Activated T-helper 9 cell treated with anti-CD3 and anti-CD28 coated beads, Interleukin-2, amount 50 U/mL, for 16 hours (primary cell): ENCODE results near the gene LPIN1.

Experiments
- DNase-seq: peaks from one replicate; pipeline ENCODE4 v3.0.0-alpha.2; 2020; ENCODE audit warnings: low read depth

The LPIN1 gene, protein sequence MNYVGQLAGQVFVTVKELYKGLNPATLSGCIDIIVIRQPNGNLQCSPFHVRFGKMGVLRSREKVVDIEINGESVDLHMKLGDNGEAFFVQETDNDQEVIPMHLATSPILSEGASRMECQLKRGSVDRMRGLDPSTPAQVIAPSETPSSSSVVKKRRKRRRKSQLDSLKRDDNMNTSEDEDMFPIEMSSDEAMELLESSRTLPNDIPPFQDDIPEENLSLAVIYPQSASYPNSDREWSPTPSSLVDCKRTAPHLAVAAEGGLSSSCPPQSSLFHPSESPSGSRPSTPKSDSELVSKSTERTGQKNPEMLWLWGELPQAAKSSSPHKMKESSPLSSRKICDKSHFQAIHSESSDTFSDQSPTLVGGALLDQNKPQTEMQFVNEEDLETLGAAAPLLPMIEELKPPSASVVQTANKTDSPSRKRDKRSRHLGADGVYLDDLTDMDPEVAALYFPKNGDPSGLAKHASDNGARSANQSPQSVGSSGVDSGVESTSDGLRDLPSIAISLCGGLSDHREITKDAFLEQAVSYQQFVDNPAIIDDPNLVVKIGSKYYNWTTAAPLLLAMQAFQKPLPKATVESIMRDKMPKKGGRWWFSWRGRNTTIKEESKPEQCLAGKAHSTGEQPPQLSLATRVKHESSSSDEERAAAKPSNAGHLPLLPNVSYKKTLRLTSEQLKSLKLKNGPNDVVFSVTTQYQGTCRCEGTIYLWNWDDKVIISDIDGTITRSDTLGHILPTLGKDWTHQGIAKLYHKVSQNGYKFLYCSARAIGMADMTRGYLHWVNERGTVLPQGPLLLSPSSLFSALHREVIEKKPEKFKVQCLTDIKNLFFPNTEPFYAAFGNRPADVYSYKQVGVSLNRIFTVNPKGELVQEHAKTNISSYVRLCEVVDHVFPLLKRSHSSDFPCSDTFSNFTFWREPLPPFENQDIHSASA

DNA sequence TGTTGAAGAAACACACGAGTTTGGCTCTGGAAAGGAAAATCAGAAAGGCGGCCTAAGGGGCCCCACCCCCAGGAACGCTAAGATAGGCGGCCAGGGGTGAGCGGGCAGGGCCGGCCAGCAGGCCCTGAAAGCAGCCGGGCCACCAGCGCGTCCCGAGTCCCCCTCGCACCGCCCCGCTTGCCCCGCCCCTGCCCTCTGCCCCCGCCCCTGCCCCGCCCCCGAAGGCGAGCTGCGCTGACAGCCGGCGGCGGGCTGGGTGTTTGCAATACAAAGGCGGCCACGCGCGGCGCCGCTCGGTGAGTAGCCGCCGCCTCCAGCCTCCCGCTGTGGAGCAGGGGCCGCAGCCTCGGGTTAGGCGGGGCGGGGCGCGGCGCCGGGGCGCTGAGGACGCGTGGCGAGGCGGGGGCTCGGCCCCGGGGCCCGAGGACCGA lies at the start of gene LPIN1:
Gene LPIN1, plus strand, starts transcription at position 257 of the 431 bp plus-strand sequence. CDS start 18,910 bp downstream, outside the sequence.
- DNase-seq = peak; percentile 84

DNA sequence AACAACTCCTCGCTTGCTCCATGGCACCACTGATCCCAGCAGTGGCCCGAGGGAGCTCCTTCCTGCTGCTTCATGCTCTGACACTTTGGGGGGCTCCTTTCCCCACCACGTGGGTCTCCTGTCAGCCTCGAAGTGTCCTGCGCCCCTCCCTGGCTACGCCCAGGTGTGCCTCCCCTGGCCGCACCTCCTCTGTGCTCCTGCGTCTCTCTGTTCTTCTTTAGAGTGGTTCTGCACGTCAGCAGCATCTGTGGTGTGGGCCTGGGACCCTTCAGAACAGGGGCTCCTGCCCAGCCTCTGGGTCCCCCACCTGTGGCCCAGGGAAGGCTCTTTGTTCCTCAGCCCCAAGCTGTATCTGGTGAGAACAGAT lies 49.7 kb upstream of the LPIN1 start:
- no peak for DNase-seq

DNA sequence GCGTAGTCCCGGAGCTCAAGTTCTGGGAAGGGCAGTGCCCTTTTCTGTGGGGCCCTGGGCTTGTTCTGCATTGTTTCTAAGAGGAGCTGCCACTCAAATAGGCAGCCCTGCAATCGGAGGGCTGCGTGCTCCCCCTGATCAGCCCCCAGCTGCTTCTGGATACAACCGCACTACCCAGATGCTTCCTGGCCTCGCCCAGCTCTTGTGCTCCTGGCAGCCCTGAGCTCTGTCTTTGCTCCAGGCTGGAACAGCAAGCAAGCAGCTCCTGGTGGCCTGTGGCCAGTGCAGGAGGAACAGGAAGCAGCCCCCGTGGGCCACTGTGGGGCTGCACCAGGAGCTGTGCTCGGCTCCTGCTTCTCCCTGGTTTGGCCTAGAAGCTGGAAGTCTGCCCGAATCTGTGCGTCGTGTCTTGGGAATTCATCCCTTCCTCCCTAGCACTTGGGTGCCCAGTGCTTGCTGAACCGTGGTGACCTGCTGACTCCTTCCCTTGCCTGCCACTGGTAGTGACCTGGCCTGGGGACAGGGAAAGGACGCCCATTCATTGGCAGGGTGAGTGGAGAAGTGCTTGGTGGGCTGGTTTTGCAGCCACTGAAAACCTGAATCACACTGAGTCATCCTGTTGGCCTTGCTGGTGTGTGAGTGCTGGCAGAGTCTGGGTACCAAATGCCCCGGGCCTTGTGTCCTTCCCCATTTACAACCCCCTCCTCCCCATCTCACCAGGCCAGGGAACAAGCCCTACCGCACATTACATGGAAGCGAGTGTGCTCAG lies 49.1 kb upstream of the LPIN1 start:
- no peak for DNase-seq

DNA sequence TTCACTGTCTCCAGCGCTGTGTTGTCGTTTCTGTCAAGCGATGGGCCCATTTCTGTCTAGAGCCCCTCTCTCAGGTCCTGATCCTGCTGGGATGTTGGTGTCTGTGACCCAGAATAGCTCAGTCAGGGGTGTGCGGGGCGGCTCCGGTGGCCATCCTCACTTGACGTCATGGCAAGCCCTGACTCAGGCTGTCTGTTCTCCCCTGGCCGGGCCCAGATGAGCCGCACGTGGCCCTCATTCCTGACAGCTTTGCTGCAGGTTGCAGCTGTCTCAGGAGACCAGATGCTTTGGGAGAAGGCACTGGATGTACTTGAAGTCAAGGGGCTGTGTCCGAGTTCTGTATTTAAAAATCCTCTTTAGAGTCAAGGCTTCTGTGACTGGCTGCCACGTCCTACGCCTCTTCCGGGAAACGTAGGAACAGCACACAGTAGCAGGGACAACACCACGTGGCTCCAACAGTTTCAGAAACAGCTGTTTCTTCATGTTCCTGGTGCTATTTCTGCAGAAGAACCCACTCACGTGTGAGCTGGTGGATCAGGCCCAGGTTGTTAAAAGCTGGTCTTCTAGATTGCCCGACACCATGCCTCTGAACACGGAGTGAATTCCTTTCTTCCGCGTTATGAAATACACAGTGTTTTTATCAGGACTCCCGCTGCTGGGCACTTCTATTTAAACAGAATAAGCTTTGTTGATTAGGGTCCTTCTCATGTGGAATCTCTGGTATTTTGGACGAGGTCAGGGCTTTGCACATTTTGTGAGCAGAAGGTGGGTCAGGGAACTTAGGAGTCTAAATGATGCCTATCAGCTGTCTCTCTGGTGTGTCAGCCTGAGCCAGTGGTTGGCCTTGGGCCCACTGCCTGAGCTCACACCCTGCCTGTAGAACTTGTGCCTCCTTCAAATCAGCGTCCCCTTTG lies 48.2 kb upstream of the LPIN1 start:
- no peak for DNase-seq

DNA sequence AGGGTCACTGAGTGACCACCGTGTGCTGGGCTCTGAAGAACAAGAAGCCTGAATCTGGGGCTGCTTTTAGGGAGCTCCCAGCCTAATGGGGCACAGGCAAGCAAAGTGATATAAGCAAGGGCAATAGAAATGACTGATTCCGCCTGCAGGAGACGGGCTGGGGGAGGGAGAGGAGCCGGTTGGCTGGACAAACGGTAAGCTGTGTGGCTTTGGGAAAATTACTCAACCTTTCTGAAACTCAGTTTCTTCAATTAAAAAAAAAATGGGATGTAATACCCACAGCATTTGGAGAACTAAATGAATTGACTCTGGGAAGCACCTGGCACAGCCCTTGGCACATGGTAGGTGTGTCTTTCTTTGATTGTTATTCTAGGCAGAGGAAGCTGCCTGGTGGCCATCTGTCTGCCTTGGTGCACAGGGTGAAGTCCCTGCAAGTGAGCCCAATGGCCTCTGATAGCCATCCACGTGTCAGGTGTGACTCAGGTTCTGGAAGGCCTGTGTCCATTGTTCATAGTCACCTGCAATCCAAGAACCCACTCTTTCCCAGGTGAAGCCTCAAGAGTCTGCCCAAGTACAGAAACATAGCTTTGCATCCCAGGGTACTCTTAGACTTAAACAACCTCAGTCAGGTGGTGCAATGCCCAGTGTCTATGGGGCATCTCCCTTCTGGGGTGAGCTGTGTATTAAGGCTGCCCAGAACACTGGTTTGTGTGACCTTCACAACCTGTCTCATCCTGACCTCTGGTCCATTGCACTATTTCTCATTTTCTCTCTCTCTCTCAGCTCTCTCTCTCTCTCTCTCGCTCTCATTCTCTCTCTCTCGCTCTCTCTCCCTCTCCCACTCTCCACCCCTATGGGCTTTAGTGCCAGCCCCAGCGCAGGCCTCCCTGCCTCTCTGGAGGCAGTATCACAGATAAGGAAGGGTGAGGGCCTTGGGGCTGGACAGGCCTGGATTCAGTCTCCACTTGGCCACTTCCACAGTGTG lies 46.5 kb upstream of the LPIN1 start:
- no peak for DNase-seq

DNA sequence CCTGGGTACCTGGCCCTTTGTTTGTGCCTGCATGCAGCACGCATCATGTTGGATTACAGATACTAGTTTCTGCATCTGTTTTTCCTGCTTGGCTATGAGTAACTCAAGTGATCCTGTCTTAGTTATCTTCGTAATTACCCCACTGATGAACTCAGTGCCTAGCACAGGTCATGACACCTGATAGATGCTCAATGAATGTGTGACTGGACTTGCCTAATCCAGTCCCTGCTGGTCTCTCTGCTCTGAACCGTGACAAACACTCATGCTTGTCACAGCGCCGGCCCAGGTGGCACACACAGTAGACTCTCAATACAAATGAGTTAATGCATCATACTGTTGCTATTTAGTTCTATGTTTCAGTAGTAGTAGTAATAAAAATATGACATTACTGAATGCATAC lies 45.2 kb upstream of the LPIN1 start:
- DNase-seq = no peak

DNA sequence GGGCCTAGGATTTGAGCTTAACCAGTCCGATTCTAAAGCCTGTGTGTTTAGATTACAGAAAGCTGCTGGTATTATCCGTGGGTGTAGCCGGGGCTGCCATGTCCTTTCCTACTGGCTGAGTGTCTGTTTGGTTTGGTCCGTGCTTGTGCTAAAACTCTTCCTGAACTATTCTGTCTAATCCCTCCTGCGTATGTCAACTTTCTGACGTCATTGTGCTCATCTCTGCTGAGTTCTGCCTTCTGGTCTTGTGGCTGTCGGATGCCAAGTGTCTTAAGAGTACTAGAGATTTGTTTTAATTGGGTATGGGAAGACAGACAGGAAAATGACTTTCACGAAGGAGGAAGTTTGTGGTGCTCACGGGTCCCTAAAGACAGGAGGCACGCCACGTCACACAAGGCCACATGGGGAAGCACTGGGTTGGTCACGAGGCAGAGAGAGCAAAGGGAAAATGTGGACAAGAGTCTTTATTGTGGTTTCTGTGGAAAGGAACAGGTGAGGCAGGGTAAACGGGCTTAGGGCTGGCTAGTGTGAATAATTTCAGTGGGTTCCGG lies 44.6 kb upstream of the LPIN1 start:
- no peak for DNase-seq

DNA sequence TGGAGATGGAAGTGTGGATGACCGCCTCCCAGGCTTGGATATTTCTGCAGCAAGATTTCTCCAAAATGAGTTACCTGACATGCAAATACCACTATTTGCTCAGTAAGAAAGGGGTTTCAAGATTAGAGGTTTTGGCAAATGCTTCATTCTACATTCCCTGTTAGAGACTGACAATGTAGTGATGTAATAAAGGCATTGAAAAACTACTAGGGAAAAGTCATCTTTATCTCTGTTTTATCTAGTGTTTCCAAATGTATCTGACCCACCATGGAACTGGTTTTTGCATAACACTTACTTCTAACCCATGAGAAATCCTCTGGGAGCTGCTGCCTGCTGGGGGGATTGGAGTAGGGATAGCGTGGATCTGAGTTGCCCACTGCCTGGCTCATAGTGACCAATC lies 43.5 kb upstream of the LPIN1 start:
- no peak for DNase-seq

DNA sequence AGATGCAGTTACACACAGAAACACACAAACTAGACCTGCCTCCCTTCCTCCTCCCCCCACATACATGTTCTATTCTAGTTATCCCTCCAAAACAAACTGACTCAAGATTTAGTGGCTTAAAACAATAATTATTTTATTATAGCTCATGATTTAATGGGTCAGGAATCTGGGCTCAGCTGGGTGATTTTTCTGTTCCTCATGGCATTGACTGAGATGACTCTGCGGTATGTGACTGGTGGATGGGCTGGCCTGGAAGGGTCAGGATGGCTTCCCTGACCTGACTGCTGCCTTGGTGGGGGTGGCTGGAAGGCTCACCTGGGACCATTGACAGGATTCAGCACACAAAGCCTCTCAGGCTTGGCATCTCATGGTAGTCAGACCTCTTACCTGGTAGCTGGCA lies 42.7 kb upstream of the LPIN1 start:
- DNase-seq = no peak

DNA sequence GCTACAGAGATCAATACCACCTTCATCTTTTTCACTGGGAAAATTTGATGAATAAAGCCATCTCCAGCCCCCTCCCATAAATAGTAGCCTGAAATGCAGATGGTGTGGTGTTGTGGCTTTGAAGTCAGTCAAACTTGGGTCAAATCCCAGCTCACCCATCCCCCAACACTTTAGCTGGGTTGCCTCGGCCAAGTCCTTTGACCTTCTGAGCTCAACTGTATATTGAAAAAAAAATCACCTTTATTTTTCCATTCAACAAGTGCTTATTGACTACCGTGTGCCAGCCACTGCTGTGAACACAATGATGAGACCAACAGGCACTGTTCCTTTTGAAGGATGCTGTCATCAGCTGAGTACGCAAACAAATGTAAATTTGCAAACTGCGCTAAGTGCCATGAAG lies 41.4 kb upstream of the LPIN1 start:
- DNase-seq = no peak

DNA sequence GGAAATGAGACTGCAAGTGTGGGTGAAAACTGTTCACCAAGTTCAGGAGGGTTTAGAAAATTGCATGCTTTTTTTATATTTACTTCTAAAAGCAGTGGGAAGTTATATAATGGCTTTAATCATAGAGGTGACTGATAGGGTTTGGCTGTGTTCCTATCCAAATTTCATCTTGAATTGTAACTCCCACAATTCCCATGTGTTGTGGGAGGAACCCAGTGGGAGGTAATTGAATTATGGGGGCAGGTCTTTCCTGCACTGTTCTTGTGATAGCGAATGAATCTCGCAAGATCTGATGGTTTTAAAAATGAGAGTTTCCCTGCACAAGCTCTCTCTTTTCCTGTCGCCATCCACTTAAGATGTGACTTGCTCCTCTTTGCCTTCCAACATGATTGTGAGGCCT lies 40.7 kb upstream of the LPIN1 start:
- DNase-seq = no peak

DNA sequence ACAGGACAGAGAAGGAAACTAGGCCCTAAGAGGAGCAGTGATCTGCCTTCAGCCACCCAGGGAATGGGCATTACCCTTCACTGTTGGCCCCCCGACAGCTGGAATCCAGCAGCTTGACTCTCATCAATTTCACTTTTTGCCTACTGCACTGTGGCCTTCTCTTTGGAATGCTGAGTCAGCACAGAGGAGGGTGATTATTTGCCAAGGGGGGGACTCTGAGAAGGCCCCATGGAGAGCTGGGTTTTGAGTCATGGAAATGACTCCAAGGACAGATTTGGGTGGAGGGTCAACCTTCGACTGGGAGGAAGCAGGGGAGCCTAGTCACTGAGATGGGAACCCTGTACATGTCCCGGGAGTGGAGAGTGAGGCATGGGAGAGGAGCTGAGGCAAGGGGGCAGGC lies 38.3 kb upstream of the LPIN1 start:
- no peak for DNase-seq

DNA sequence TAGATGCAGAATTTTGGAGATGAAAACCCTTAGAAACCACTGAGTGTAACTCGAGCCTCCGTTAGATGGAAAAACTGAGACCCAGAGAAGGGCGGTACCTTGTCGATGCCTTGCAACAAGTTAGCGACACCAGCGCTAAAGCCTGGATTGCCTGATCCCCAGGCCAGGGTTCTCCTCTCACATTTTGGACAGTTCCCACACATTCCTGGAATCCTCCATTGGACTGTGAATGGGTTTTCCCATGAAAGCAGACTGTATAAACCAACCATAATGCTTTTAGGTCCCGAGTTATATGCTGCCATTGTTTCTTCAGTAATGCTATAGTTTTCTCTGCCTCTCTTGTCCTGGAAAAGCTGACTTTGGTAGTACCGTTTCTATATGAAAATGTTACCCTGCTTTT lies 37.1 kb upstream of the LPIN1 start:
- no peak for DNase-seq

DNA sequence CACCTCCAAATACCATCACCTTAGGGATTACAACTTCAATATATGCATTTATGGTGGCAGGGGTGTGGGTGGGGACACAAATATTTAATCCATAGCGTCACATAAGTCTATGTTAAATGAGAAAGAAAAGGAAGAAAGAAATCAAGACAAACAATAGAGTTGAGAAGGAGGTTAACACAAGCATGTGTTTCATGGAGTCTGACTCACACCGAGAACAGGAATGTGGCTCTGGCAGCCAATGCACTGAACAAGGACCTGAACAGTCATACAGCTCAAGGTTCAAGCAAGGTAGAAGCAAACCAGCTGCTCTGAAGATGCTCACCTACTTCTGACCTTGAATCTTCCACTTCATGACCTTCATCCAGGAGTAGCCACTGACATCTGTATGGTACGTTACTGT lies 36.2 kb upstream of the LPIN1 start:
- no peak for DNase-seq

DNA sequence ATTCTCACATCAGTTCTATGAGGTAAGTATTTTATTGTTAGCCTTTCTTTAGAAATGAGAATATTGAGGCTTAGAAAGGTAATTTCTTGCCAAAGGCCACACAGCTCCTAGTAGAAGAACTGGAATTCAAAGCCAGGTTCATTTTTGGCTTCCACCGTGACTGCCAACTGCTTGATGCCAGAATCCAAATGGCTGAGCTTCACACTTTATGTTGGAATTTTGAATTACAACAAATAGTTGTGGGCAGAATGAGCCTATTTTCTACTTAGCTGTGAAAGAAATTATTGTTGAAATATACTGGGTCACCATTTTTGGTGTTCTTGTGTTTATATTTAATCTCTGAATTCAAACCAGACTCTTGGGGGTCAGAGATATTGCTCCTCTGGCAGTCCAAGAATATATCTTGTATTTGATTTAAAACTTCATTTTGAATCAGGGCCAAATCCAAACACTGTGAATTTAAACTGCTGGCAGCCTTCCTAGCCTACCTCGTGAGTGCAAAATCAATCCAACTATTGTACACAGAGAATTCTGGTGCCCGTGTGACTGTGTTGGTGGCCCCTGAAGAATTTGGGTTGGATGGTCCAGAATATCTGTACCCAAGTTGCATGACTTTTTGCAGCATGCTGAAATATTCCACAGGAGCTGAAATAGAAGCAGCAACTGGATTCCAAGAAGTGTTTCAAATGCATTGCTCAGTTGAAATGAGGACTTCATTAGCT lies 35.6 kb upstream of the LPIN1 start:
- DNase-seq = no peak

DNA sequence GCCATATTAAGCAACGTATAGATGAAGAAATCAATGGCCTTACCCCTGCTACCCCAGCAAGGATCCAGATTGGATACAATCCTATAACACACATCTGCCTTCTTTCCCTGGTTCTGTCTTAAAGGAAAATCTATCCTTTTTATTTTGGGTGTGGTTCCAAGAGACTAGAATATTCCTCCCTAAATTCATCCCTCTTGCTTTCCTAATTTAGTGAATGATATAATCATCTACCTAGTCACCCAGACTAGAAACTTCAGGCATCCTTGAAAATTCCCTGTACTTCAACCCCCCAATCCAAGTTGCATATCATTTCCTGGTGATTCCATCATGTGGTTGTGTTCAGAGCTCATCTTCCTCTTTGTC lies 35.1 kb upstream of the LPIN1 start:
- DNase-seq = no peak

DNA sequence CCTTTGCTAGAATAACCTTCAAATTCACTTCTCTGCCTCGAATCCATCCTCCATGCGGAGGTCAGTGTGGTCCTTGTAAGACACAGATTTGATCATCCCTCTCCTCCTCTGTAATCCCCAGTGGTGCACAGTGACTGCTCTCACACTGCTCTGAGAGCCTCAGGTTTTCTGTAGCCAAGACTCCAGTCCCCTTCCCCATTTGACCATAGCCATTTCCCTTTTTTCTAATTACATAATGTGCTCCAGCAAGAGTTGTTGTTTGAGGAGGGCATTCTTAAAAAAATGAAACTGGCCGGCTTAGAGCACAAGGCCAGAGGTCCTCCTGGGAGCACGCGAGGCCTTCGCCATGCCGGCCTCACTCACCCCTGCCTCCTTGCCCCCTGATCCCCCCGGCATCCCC lies 34.7 kb upstream of the LPIN1 start:
- DNase-seq = no peak

DNA sequence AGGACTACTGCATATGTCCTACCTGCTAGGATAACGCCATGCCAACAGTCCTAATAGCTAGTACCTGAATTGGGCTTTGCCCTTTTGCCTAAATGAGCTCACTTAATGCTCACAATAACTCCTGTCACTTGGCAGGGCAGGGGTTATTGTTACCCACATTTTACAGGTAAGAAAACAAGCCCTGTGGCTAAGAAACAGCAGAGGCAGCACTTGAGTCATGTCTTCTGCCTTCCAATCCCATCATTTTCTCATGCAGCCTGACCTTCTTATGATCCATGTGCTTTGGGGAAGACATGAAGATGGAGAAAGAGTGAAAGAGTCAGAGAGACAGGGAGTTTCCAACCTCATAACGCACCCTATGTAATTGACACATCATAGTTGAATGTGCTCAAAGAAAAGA lies 33.6 kb upstream of the LPIN1 start:
- no peak for DNase-seq

DNA sequence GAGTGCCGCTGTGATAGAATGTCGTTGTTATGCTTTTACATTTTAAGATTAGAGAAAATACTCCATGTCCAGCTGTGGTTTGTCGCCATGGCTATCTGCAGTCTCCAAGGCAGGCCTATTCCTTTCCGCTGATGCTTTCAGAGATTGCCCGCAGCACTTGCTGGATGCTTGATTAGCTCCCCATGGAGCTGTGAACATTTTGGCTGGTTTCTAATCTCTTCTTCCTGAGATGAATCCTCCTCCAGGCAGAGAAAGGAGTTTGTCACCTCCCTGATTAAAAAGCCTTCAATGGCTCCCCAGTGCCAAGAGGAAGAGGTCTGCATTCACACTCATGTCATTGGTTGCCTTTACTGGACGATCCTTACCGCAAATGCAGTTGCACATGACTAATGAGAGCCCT lies 32.6 kb upstream of the LPIN1 start:
- DNase-seq = no peak
